SK-N-SH treated with all-trans-retinoic acid at 6 μM for 48 hours (cell line): ENCODE data around the gene CXCR5.

ENCODE experiments used
- PATZ1 ChIP-seq: fragments of 250-450 bp; sonication (Bioruptor Pico); IDR thresholded peaks from 2 replicates; pipeline ENCODE4 v1.8.0; 2020; ENCODE audit warnings: mild to moderate bottlenecking, moderate library complexity, borderline replicate concordance
- ZC3H10 ChIP-seq: fragments of 250-450 bp; sonication (Bioruptor Pico); IDR thresholded peaks from 2 replicates; pipeline ENCODE4 v1.5.1; 2021; ENCODE audit warnings: mild to moderate bottlenecking, moderate library complexity
- ZNF8 ChIP-seq: fragments of 450-650 bp; formaldehyde crosslinking; IDR thresholded peaks from 2 replicates; pipeline ENCODE4 v1.5.0; 2020; ENCODE audit warnings: mild to moderate bottlenecking, moderate library complexity

GRCh38 chr11:118878163-118878563, 5.5 kb upstream of the CXCR5 start:
- TF ChIP-seq PATZ1 (CRISPR knock-in tag) (no peak), ZNF8 (CRISPR knock-in tag) (no peak), ZC3H10 (CRISPR knock-in tag) (no peak)
